Transverse colon (tissue), 4 donors: ENCODE data around the gene MATK. TPM values are rescaled to one million over a fixed set of nuclear protein-coding genes. Genes with fewer than 3 reads are reported as not detected.

Experiments used
- DNase-seq: peaks from one replicate; pipeline ENCODE4 v3.0.0-alpha.2; 2019
- H3K27ac ChIP-seq, 4 donors: fragments of 200-600 bp; sonication (generic); 2 replicates each; pipeline ENCODE4 v1.5.1; 2016 to 2018; ENCODE audit warnings: inconsistent platforms in 4 of 4
- H3K27me3 ChIP-seq: fragments of 200-600 bp; sonication (generic); 2 replicates; pipeline ENCODE4 v1.5.1; 2017; ENCODE audit warnings: inconsistent platforms
- H3K36me3 ChIP-seq, 4 donors: fragments of 200-600 bp; sonication (generic); 2 replicates each; pipeline ENCODE4 v1.5.1; 2017 to 2019; ENCODE audit warnings: inconsistent platforms in 4 of 4
- H3K4me1 ChIP-seq, 4 donors: fragments of 200-600 bp; sonication (generic); 2 replicates each; pipeline ENCODE4 v1.5.1; 2017 to 2020; ENCODE audit warnings: inconsistent platforms in 4 of 4
- H3K4me3 ChIP-seq, 4 donors: fragments of 200-600 bp; sonication (generic); 1 replicate in 1 of 4; 2 replicates in 3 of 4; pipeline versions ENCODE4 v1.5.1 to v1.6.1; 2017 to 2019; ENCODE audit warnings: inconsistent platforms in 4 of 4
- H3K9me3 ChIP-seq, 2 donors: fragments of 200-600 bp; sonication (generic); 2 replicates each; pipeline ENCODE4 v1.5.1; 2017 to 2019; ENCODE audit warnings: inconsistent platforms in 2 of 2
- CTCF ChIP-seq, 5 experiments: fragments of 200-600 bp in 3 of 5; fragments of 450-650 bp in 2 of 5; sonication (generic) in 3 of 5; IDR thresholded peaks; 1 replicate in 2 of 5; 2 replicates in 3 of 5; pipeline ENCODE4 v1.5.1; 2016 to 2017; ENCODE audit warnings: antibody characterized with exemption in 5 of 5, inconsistent platforms in 3 of 5, mild to moderate bottlenecking in 2 of 5, moderate library complexity in 1 of 5
- EP300 ChIP-seq: sonication (generic); formaldehyde crosslinking; IDR thresholded peaks from one replicate; pipeline ENCODE4 v1.6.1; 2017; ENCODE audit warnings: antibody characterized with exemption, low read depth
- POLR2A ChIP-seq: fragments of 450-650 bp; IDR thresholded peaks from one replicate; pipeline ENCODE4 v1.6.1; 2016; ENCODE audit warnings: antibody characterized with exemption, mild to moderate bottlenecking, moderate library complexity
- POLR2AphosphoS5 ChIP-seq, 3 donors: sonication (generic); formaldehyde crosslinking; IDR thresholded peaks; one replicate each; pipeline ENCODE4 v1.6.1; 2016; ENCODE audit warnings: antibody characterized with exemption in 3 of 3
- WGBS, 2 donors: methylation state at CpG; one replicate each; pipeline ENCODE4 v1.1.5; 2018; ENCODE audit warnings: low coverage in 1 of 2; 5-methylcytosine and 5-hydroxymethylcytosine counted together
- in situ Hi-C, 4 donors: fragments of 200-750 bp; cut with MboI; loops; one replicate each; pipeline versions ENCODE4 v1.15.0 to v1.15.1; 2017; ENCODE audit warnings: low sequenced_read_pairs in 3 of 4, low pct_ligation_motif_present in 1 of 4, low pct_unique_long_range_greater_than_20kb in 1 of 4
- intact Hi-C: fragments of 100-400 bp; cut with DNase I; formaldehyde crosslinking; loops from one replicate; pipeline ENCODE4 v1.15.1; 2023; ENCODE audit warnings: low total_unique reads
- total RNA-seq, 4 donors: library from RNA; depleted of rRNA; stranded (reverse); fragments of >200 nt; gene quantifications; one replicate each; pipeline ENCODE4 v1.1.0, GENCODE V29; 2016

The MATK gene
- total RNA-seq, 4 donors from 2014 or later: 0.60 to 6.1 (median 2.9) TPM; not detected in 1

DNA sequence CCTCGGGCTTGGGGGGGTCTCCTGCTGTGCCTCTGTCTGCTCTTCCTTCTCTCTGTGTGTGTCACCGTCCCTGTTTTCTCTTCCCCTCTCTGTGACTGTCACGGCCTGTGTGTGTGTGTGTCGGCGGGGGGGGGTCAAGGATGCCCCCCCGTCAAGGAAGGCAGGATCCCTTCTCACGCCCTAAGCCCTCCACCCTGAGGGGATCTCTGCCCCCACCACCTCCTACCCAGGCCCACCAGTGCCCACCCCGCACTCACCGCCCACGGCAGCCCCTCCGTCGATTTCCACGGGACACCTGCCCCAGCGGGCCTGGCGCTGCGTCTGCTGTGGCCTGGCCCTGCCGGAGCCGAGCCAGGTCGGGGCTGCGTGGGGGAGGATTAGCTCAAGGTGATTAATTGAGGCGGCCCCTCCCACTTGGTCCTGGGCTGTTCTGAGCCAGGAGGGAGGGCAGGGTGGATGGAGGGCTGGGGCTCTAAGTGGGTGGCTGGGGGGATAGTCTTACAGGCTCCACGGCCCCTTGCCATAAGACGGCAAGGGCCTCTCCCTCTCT is 14.2 kb downstream of the MATK start, which contains the start of gene RAX2:
Gene RAX2, minus strand, starts transcription at position 323 of the 550 bp plus-strand sequence. CDS start 486 bp downstream, outside the sequence.
- no peak for DNase-seq
- peaks cover 0 to 4% (median 0%) of the 10 kb centered on the region in 4 donors for H3K36me3 ChIP-seq
- H3K4me1 ChIP-seq: no peaks in the 10 kb centered on the region
- TF ChIP-seq POLR2AphosphoS5 (IDR thresholded peaks at IDR 0.05) (no peak), POLR2A (no peak), EP300 (no peak), CTCF (IDR thresholded peaks at IDR 0.05) (no peak)
- intact Hi-C loops: no loop called here
- H3K27me3 ChIP-seq: no peaks in the 10 kb centered on the region
- whole genome bisulfite sequencing, 2 donors: 55% methylated on average over 16 of the region's 23 CpGs; no CpG with 5 or more reads in 1 of the 2 donors
- no peaks in the 10 kb centered on the region for H3K9me3 ChIP-seq
- H3K4me3 ChIP-seq: no peak within 1 kb of the TSS
- no peak within 1 kb of the TSS for H3K27ac ChIP-seq
- in situ Hi-C loops: no loop called here

DNA sequence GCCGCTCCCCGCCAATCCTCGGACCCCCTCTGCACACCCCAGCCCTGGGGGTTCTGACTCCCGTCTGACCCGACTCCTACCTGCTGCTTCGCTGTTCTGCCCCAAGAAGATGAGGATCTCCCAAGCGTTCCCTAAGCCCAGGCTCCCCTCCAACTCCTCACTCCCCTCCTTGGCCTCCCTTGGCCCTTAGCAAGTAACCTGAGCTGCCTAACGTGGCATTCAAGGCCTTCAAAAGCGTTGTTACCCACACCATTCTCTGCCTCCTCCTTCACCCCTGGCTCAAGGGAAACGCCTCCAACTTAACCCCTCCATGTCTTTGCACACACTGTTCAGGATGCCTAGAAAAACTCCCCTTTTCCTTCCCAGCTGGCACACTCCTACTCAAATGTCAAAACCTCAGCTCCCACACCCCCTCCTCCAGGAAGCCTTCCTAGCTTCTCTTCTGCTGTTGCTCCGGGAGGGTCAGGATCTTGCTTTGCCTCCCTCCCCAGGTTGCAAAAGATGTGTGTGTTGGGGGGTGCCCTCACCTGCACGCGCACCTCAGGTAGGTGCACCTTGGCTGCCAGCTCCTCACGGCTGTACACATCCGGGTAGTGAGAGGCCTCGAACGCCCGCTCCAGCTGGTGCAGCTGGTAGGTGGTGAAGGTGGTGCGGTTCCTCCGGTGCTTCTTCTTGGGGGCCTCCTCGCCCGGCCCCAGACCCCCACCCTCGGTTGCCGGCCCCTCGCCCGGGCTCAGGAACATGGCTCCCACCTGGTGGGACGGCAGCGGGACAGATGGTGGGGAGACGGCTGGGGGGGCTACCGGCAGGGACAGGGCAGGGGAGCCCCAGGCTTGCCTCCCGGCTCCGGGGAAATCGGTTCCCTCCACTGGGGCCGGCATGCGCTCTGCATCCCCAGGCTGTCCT is 14.9 kb downstream of the MATK start:
- no peak overlapping the region for H3K4me3 ChIP-seq
- H3K4me1 ChIP-seq: no peaks in the 10 kb centered on the region
- H3K36me3 ChIP-seq: peaks cover 0 to 4% (median 0%) of the 10 kb centered on the region in 4 donors
- in situ Hi-C loops: no loop called here
- no peaks in the 10 kb centered on the region for H3K9me3 ChIP-seq
- no peak for DNase-seq
- TF ChIP-seq POLR2AphosphoS5 (IDR thresholded peaks at IDR 0.05): no peak
- no peak for TF ChIP-seq CTCF (IDR thresholded peaks at IDR 0.05)
- WGBS, 2 donors: 63 to 82% methylated on average over 4 to 32 of the region's 35 CpGs
- intact Hi-C loops: no loop called here
- no peaks in the 10 kb centered on the region for H3K27me3 ChIP-seq
- no peak overlapping the region for H3K27ac ChIP-seq

GRCh38 chr19:3770136-3770999 is 15.8 kb downstream of the MATK start:
- WGBS, 2 donors: 83% methylated on average over 6 to 49 of the region's 53 CpGs
- no peak overlapping the region for H3K27ac ChIP-seq
- H3K27me3 ChIP-seq: no peaks in the 10 kb centered on the region
- H3K36me3 ChIP-seq: peaks cover 0 to 6% (median 2%) of the 10 kb centered on the region in 4 donors
- no peaks in the 10 kb centered on the region for H3K4me1 ChIP-seq
- in situ Hi-C loops (no loop called here), intact Hi-C loops (no loop called here)
- DNase-seq: no peak
- no peaks in the 10 kb centered on the region for H3K9me3 ChIP-seq
- H3K4me3 ChIP-seq: no peak overlapping the region
- no peak for TF ChIP-seq CTCF (IDR thresholded peaks at IDR 0.05)
- TF ChIP-seq POLR2AphosphoS5 (IDR thresholded peaks at IDR 0.05): no peak
- no peak for TF ChIP-seq POLR2A
- no peak for TF ChIP-seq EP300

DNA sequence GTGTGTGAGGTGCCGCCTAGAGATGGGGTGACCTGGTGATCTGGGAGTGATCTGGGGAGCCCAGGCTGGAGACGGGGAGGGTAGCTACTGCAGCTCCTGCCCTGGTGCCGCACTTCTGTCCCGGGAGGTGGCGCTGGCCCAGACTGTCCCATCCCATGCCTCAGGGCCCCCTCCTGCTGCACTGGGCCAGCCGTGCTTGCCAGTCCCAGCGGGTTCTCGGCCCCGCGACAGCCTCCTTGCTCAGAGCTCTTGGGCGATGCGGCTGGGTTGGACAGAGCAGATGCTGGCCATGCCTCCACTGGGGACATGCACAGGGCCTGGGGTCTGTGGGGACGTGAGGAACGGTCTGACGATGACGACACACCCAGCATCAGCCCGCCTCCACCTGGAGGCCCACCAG is 16.7 kb downstream of the MATK start:
- Histone ChIP-seq H3K4me3 (no peak overlapping the region), H3K27ac (no peak overlapping the region), H3K4me1 (no peaks in the 10 kb centered on the region), H3K36me3 (peaks cover 0 to 8% (median 2%) of the 10 kb centered on the region in 4 donors), H3K27me3 (no peaks in the 10 kb centered on the region), H3K9me3 (no peaks in the 10 kb centered on the region)
- TF ChIP-seq CTCF (IDR thresholded peaks at IDR 0.05): no peak
- no peak for TF ChIP-seq POLR2AphosphoS5 (IDR thresholded peaks at IDR 0.05)
- TF ChIP-seq POLR2A: no peak
- no peak for TF ChIP-seq EP300
- 90% methylated on average over 17 of the region's 17 CpGs; no CpG with 5 or more reads in 1 of the 2 donors for WGBS, 2 donors
- in situ Hi-C loops (no loop called here), intact Hi-C loops (no loop called here)
- no peak for DNase-seq
